Astrocyte of the spinal cord (primary cell): ENCODE measurements around the gene PGS1.

Experiments used
- DNase-seq: peaks from one replicate; pipeline ENCODE4 v3.0.0; 2011; ENCODE audit warnings: low read depth, low spot score
- H3K4me3 ChIP-seq: 2 replicates; pipeline ENCODE4 v1.5.1; 2011; ENCODE audit warnings: low read depth, mild to moderate bottlenecking, low read length, moderate library complexity
- CTCF ChIP-seq: IDR thresholded peaks from 2 replicates; pipeline ENCODE4 v1.5.1; 2012; ENCODE audit warnings: low read depth, mild to moderate bottlenecking, low read length, inconsistent platforms
- in situ Hi-C: cut with HindIII; loops from 2 replicates; pipeline ENCODE4 v1.10.0; 2017; ENCODE audit warnings: low sequenced_read_pairs

PGS1 gene

GRCh38 chr17:78407387-78408000 lies 29.0 kb downstream of the PGS1 start:
- DNase-seq: no peak
- H3K4me3 ChIP-seq: no peak overlapping the region
- no peak for TF ChIP-seq CTCF
- in situ Hi-C loops: no loop called here

DNA sequence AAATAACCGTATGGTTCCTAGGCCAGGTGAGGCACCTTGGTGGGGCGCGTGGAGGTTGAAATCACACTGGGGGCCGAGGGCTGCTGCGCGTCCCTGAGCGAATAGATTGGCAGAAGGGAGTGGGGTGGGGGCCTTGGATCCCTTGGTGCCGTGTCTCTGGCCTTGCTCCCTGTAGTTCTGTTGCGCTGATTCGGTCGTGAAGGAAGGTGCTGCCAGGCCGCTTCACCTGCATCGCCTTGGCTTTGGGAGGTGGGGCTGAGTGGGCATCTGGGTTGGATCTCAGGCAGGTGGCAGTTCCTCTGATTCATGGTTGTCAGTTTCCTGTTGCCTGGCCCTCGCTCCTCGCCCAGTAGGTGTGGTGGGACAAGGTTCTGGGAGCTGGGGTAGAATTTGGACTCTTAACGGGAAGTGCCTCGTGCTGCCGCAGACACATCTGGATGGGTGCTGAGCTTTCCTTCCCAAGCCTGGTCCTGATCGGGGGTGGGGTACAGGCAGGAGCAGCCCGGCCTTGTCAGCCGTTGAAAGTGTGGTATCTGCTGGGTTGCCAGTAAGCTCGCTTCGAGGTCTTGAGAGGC lies 30.1 kb downstream of the PGS1 start:
- in situ Hi-C loops: no loop called here
- no peak for TF ChIP-seq CTCF
- no peak for DNase-seq
- H3K4me3 ChIP-seq: no peak overlapping the region

- TF ChIP-seq CTCF: no peak
- in situ Hi-C loops: no loop called here
- no peak for DNase-seq
- no peak overlapping the region for H3K4me3 ChIP-seq
Observed at GRCh38 chr17:78409191-78409928, 30.9 kb downstream of the PGS1 start.

DNA sequence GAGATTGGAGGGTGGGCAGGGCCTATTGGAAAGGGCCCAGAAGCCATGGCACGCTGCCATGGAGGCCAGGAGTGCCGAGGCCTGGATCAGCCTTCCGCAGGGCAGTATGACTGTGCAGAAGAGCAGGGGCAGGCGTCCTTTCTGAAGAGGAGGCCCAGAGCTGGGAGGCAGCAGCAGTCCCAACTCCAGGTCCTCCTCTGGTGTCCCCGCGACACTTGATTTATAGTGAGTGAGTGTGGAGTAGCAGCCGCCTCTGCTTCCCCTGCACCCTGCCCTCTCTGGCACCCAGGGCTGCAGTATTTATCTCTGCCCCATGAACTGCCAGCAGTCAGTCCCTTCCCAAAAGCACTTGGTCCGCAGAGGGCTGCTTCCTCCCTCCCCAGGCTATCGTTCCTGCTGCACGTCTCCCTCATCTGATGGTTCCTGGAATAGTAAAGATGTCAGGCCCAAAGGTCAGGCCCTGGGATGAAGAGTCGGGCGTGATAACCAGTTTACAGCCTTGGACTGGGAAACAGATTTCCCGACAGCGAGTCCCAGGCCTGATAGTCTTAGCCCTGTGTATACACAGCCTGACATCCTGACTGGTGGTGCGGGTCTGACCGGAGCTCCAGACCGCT lies 32.9 kb downstream of the PGS1 start:
- TF ChIP-seq CTCF: no peak
- in situ Hi-C loops: no loop called here
- no peak overlapping the region for H3K4me3 ChIP-seq
- no peak for DNase-seq

- peak; percentile 65 for TF ChIP-seq CTCF
- no peak overlapping the region for H3K4me3 ChIP-seq
- DNase-seq: peak; percentile 20
- in situ Hi-C loops: no loop called here
Observed at GRCh38 chr17:78412403-78412802, 34.0 kb downstream of the PGS1 start.

- TF ChIP-seq CTCF: no peak
- in situ Hi-C loops: no loop called here
- DNase-seq: no peak
- no peak overlapping the region for H3K4me3 ChIP-seq
Observed at GRCh38 chr17:78414178-78415162, 36.0 kb downstream of the PGS1 start.
